Spleen (tissue), 11 donors: Measurements from ENCODE around the gene CXCL14. TPM values are rescaled to one million over a fixed set of nuclear protein-coding genes. Genes with fewer than 3 reads are reported as not detected.
A peak's percentile ranks its signal among the peaks of the same experiment; 100 is the strongest.

Source experiments
- DNase-seq: peaks from one replicate; pipeline ENCODE4 v3.0.0-alpha.2; 2020
- H3K27ac ChIP-seq, 8 donors: fragments of 200-600 bp; sonication (generic) in 7 of 8; 1 replicate in 4 of 8; 2 replicates in 4 of 8; pipeline versions ENCODE4 v1.5.0 to v1.8.0; 2016 to 2021; ENCODE audit warnings: inconsistent platforms in 4 of 8, mild to moderate bottlenecking in 4 of 8, moderate library complexity in 1 of 8
- H3K27me3 ChIP-seq, 7 donors: fragments of 200-600 bp; sonication (generic) in 6 of 7; replicated peaks in 1 of 7; 1 replicate in 4 of 7; 2 replicates in 3 of 7; pipeline versions ENCODE4 v1.5.0 to v1.8.0; 2016 to 2021; ENCODE audit warnings: inconsistent platforms in 3 of 7, mild to moderate bottlenecking in 1 of 7
- H3K36me3 ChIP-seq, 6 donors: fragments of 200-600 bp; sonication (generic) in 5 of 6; 1 replicate in 4 of 6; 2 replicates in 2 of 6; pipeline versions ENCODE4 v1.5.0 to v1.8.0; 2016 to 2021; ENCODE audit warnings: inconsistent platforms in 2 of 6
- H3K4me1 ChIP-seq, 6 donors: fragments of 200-600 bp; sonication (generic) in 5 of 6; 1 replicate in 3 of 6; 2 replicates in 3 of 6; pipeline versions ENCODE4 v1.5.0 to v1.8.0; 2016 to 2021; ENCODE audit warnings: inconsistent platforms in 3 of 6
- H3K4me3 ChIP-seq, 8 donors: fragments of 200-600 bp; sonication (generic) in 7 of 8; 1 replicate in 4 of 8; 2 replicates in 4 of 8; pipeline versions ENCODE4 v1.5.0 to v1.8.0; 2016 to 2021; ENCODE audit warnings: inconsistent platforms in 4 of 8, mild to moderate bottlenecking in 4 of 8, moderate library complexity in 2 of 8
- H3K9me3 ChIP-seq, 8 donors: fragments of 200-600 bp; sonication (generic) in 7 of 8; 1 replicate in 4 of 8; 2 replicates in 4 of 8; pipeline versions ENCODE4 v1.5.0 to v1.8.0; 2016 to 2021; ENCODE audit warnings: inconsistent platforms in 4 of 8
- POLR2A ChIP-seq, 3 donors: fragments of 450-650 bp; IDR thresholded peaks; one replicate each; pipeline ENCODE4 v1.5.1; 2017; ENCODE audit warnings: antibody characterized with exemption in 3 of 3, mild to moderate bottlenecking in 1 of 3
- POLR2AphosphoS5 ChIP-seq, 3 donors: sonication (generic); formaldehyde crosslinking; IDR thresholded peaks; one replicate each; pipeline ENCODE4 v1.5.1; 2017; ENCODE audit warnings: antibody characterized with exemption in 3 of 3
- WGBS, 5 donors: extraction: QIAGEN DNeasy Blood & Tissue Kit in 3 of 5; methylation state at CpG; one replicate each; pipeline versions ENCODE4 v1.1.5 to v1.1.7; 2013 to 2018; 5-methylcytosine and 5-hydroxymethylcytosine counted together
- intact Hi-C: fragments of 100-400 bp; cut with DNase I; formaldehyde crosslinking; loops from one replicate; pipeline ENCODE4 v1.15.0; 2023; ENCODE audit warnings: low total_unique reads
- polyA plus RNA-seq, 3 donors: library from polyadenylated mRNA; stranded (reverse); fragments of 200-250 nt; gene quantifications; one replicate each; pipeline ENCODE4 v1.2.1, GENCODE V29; 2013
- total RNA-seq, 7 donors: library from RNA; depleted of rRNA in 3 of 7; stranded (reverse); fragments of >200 nt in 3 of 7; fragmentation: NEBNext Ultra II Directional in 4 of 7; extraction: Animal tissue kit (Norgen Biotek cat#: 25700) in 4 of 7; gene quantifications; one replicate each; pipeline versions ENCODE4 v1.1.0 to v1.2.1, GENCODE V29; 2016 to 2021
- TF ChIP-seq, protein P1 (sequence below), 11 experiments: fragments of 200-600 bp in 7 of 11; fragments of 450-650 bp in 4 of 11; sonication (generic) in 4 of 11; IDR thresholded peaks in 8 of 11; conservative IDR thresholded peaks in 3 of 11; 1 replicate in 7 of 11; 2 replicates in 4 of 11; pipeline versions ENCODE4 v1.4.0 to v1.8.0; 2016 to 2021; ENCODE audit warnings: antibody characterized with exemption in 11 of 11, inconsistent platforms in 4 of 11, mild to moderate bottlenecking in 1 of 11
- donor health status: healthy with polysubstance abuse.
- donor health status: DM: no; HTN: no; CAD: no; lungs with moderate emphysema.
- donor health status: DM: no; HTN: no; CAD: no.
- donor health status: Bipolar disorder and iron deficiency.
- donor health status: healthy.
- donor health status: DM: no; HTN: no; CAD: no.
- donor health status: DM: yes; HTN: yes; CAD: no.

Gene CXCL14
- total and polyA plus RNA-seq, 10 donors, result 10.3 to 67.1 (median 43.5) TPM

- TF ChIP-seq, protein P1, sequence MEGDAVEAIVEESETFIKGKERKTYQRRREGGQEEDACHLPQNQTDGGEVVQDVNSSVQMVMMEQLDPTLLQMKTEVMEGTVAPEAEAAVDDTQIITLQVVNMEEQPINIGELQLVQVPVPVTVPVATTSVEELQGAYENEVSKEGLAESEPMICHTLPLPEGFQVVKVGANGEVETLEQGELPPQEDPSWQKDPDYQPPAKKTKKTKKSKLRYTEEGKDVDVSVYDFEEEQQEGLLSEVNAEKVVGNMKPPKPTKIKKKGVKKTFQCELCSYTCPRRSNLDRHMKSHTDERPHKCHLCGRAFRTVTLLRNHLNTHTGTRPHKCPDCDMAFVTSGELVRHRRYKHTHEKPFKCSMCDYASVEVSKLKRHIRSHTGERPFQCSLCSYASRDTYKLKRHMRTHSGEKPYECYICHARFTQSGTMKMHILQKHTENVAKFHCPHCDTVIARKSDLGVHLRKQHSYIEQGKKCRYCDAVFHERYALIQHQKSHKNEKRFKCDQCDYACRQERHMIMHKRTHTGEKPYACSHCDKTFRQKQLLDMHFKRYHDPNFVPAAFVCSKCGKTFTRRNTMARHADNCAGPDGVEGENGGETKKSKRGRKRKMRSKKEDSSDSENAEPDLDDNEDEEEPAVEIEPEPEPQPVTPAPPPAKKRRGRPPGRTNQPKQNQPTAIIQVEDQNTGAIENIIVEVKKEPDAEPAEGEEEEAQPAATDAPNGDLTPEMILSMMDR (IDR thresholded peaks at IDR 0.05 in 8 of 11, conservative IDR thresholded peaks at IDR 0.05 in 3 of 11), result no peak
- TF ChIP-seq POLR2AphosphoS5 (IDR thresholded peaks at IDR 0.05), result no peak
- TF ChIP-seq POLR2A (IDR thresholded peaks at IDR 0.05), result no peak
- peaks cover 0 to 22% (median 19%) of the 10 kb centered on the region in 6 donors for H3K4me1 ChIP-seq
- DNase-seq, result no peak
- H3K27ac ChIP-seq, result no peak within 1 kb of the TSS
- no peaks in the 10 kb centered on the region for H3K9me3 ChIP-seq
- H3K36me3 ChIP-seq, result no peaks in the 10 kb centered on the region
- H3K27me3 ChIP-seq, result peaks cover 0 to 100% (median 70%) of the 10 kb centered on the region in 7 donors
- WGBS, 5 donors, result 3 to 6% (median 4%) methylated on average over 43 to 74 of the region's 74 CpGs
- intact Hi-C loops, result no loop called here
- H3K4me3 ChIP-seq, result peak within 1 kb of the TSS in 7 of 8 donors; percentile 1 to 56 (median 13)
These were observed 42.7 kb downstream of the CXCL14 start, which contains the start of gene NEUROG1 for GRCh38 chr5:135535820-135536801. NEUROG1 (minus strand) TSS chr5:135535964; CDS start chr5:135535690, 274 bp downstream.

DNA sequence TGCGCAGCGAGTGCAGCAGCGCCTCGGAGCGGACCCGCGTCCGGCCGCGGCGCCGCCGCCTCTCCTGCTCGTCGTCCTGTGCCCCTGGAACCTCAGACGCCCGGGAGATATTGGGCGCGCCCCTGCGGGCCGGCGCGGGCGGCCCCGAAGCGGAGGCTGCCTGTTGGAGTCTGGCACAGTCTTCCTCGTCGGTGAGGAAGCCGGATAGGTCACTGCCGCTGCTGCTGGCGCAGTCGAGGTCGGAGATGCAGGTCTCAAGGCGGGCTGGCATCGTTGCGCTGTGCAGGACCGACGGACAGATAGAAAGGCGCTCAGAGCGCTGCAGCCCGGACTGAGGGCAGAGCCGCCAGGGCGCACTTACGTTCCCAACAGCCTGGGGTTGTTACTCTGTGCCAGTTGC is 43.4 kb downstream of the CXCL14 start:
- H3K9me3 ChIP-seq, result no peaks in the 10 kb centered on the region
- DNase-seq, result no peak
- no peak overlapping the region for H3K27ac ChIP-seq
- WGBS, 5 donors, result 1 to 8% (median 5%) methylated on average over 25 to 44 of the region's 44 CpGs
- TF ChIP-seq POLR2AphosphoS5 (IDR thresholded peaks at IDR 0.05), result no peak
- no peak for TF ChIP-seq POLR2A (IDR thresholded peaks at IDR 0.05)
- TF ChIP-seq, protein P1 (IDR thresholded peaks at IDR 0.05 in 8 of 11, conservative IDR thresholded peaks at IDR 0.05 in 3 of 11), result no peak
- peaks cover 0 to 22% (median 19%) of the 10 kb centered on the region in 6 donors for H3K4me1 ChIP-seq
- H3K27me3 ChIP-seq, result peaks cover 0 to 100% (median 67%) of the 10 kb centered on the region in 7 donors
- peak overlapping the region in 7 of 8 donors; percentile 1 to 56 (median 13) for H3K4me3 ChIP-seq
- intact Hi-C loops, result no loop called here
- no peaks in the 10 kb centered on the region for H3K36me3 ChIP-seq

DNA sequence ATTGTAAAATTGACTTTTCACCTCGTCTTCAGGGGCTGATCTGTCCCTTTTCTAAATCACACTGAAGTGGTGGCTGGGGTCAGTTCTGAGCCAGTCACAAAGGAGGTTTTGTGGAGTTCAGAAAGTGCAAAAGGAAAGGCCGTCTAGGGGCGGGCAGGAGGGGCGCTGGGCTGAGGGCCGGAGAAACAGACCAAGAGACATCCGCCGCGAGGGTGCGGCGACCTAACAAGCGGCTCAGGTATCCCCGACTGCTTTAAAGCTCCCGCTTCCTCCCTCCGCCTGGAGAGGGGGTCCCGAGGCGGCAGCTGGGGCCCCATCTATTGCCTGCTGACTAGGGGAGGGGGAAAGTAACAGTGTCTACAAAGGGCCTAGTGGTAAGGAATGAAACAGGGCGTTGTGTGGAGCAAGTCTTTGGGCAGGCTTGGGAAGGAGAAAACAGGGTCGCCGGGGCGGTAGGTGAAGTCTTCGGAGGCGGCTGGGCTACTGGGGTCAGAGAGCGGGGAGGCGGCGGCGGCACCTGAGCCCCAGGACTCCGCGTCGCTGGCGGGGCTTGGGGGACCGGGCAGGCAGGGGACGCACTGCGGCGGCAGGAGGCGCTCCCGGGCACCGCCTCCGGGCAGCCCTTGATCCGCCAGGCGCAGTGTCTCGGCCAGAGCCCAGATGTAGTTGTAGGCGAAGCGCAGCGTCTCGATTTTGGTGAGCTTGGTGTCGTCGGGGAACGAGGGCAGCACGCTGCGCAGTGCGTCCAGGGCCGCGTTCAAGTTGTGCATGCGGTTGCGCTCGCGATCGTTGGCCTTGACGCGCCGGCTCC is 44.0 kb downstream of the CXCL14 start:
- WGBS, 5 donors, result 4 to 10% (median 5%) methylated on average over 30 to 61 of the region's 61 CpGs
- H3K4me3 ChIP-seq, result peak overlapping the region in 6 of 8 donors; percentile 5 to 56 (median 16)

More for the DNA sequence above, 44.0 kb downstream of the CXCL14 start:
- peaks cover 0 to 22% (median 19%) of the 10 kb centered on the region in 6 donors for H3K4me1 ChIP-seq
- TF ChIP-seq POLR2A (IDR thresholded peaks at IDR 0.05) (no peak), POLR2AphosphoS5 (IDR thresholded peaks at IDR 0.05) (no peak)
- TF ChIP-seq, protein P1 (IDR thresholded peaks at IDR 0.05 in 8 of 11, conservative IDR thresholded peaks at IDR 0.05 in 3 of 11), result peak in 1 of 11 experiments; percentile 15
- H3K36me3 ChIP-seq, result no peaks in the 10 kb centered on the region
- intact Hi-C loops, result no loop called here
- peaks cover 0 to 100% (median 61%) of the 10 kb centered on the region in 7 donors for H3K27me3 ChIP-seq
- peaks cover 0 to 3% (median 0%) of the 10 kb centered on the region in 8 donors for H3K9me3 ChIP-seq
- no peak for DNase-seq
- no peak overlapping the region for H3K27ac ChIP-seq
